NCI-H460 (cell line): Measurements from ENCODE around the gene ZSWIM4. TPM values are rescaled to one million over a fixed set of nuclear protein-coding genes. Genes with fewer than 3 reads are reported as not detected.

Experiments used
- DNase-seq: peaks from one replicate; pipeline ENCODE4 v3.0.0-alpha.2; 2016; ENCODE audit warnings: low read depth; ENCODE audit errors: extremely low read depth
- small RNA-seq, 2 experiments: library from RNA; depleted of rRNA; stranded (forward); fragments of <200 nt; gene quantifications; one replicate each; pipeline ENCODE3, GENCODE V24; 2014
- total RNA-seq: library from RNA; depleted of rRNA; stranded (reverse); fragments of >200 nt; shearing (Covaris generic); gene quantifications from 2 replicates; pipeline ENCODE4 v1.2.3, GENCODE V29; 2014; rRNA removed

ZSWIM4 gene
- total RNA-seq, 1 experiment from 2014 or later: 2.1 TPM

GRCh38 chr19:13866463-13867046 is 71.3 kb downstream of the ZSWIM4 start:
- no peak for DNase-seq

- DNase-seq: no peak
Observed at GRCh38 chr19:13868663-13869062, 73.4 kb downstream of the ZSWIM4 start.

GRCh38 chr19:13869281-13869680 is 74.0 kb downstream of the ZSWIM4 start:
- no peak for DNase-seq

GRCh38 chr19:13870873-13871272 is 75.6 kb downstream of the ZSWIM4 start:
- DNase-seq: no peak

- no peak for DNase-seq
Observed at GRCh38 chr19:13872339-13872694, 77.1 kb downstream of the ZSWIM4 start.

- no peak for DNase-seq
Observed at GRCh38 chr19:13872695-13873389, 77.6 kb downstream of the ZSWIM4 start.

GRCh38 chr19:13873834-13874515 is 78.7 kb downstream of the ZSWIM4 start:
- no peak for DNase-seq

GRCh38 chr19:13875824-13876223 is 80.6 kb downstream of the ZSWIM4 start:
- no peak for DNase-seq

GRCh38 chr19:13876834-13877233 is 81.6 kb downstream of the ZSWIM4 start, which contains the start of gene NANOS3:
TSS of gene NANOS3 (plus strand) at chr19:13877134. CDS start at chr19:13877249, 115 bp downstream.
- no peak for DNase-seq

GRCh38 chr19:13877303-13877702 is 82.1 kb downstream of the ZSWIM4 start:
- no peak for DNase-seq

GRCh38 chr19:13880059-13881043 is 85.1 kb downstream of the ZSWIM4 start:
- peak; percentile 90 for DNase-seq

GRCh38 chr19:13881251-13881691 is 86.0 kb downstream of the ZSWIM4 start:
- no peak for DNase-seq

Small RNA genes lying within 50 kb of the gene (small RNA-seq; reads per million reads assigned to genes)
- gene MIR181C (1.0 to 25.6 reads per million in 2 experiments), gene MIR181D (0.52 to 13.6 reads per million in 2 experiments), gene RN7SL619P (0 reads per million in 2 experiments)

Other genes starting within 250 kb of the ZSWIM4 start
- gene MRI1, start 30.9 kb upstream of the ZSWIM4 start, total RNA-seq: 19.1 and 20.2 TPM in 2 replicates
- 87.5 and 121 TPM in 2 replicates for gene C19orf53, start 21.0 kb upstream of the ZSWIM4 start, total RNA-seq
- not detected in 2 replicates for gene NANOS3, start 81.7 kb downstream of the ZSWIM4 start, total RNA-seq
- 0.50 TPM in 1 of 2 replicates, not detected in the other for gene BRME1, start 110.7 kb downstream of the ZSWIM4 start, total RNA-seq
- 13.8 and 15.5 TPM in 2 replicates for gene CC2D1A, start 110.8 kb downstream of the ZSWIM4 start, total RNA-seq
- not detected in 2 replicates for gene PODNL1, start 143.0 kb downstream of the ZSWIM4 start, total RNA-seq
- gene DCAF15, start 157.1 kb downstream of the ZSWIM4 start, total RNA-seq: 11.6 and 16.8 TPM in 2 replicates
- 2.0 and 2.1 TPM in 2 replicates for gene RFX1, start 210.9 kb downstream of the ZSWIM4 start, total RNA-seq
- not detected in 2 replicates for gene RLN3, start 232.7 kb downstream of the ZSWIM4 start, total RNA-seq
- 5.1 and 5.6 TPM in 2 replicates for gene IL27RA, start 236.3 kb downstream of the ZSWIM4 start, total RNA-seq